ENCODE results near the gene TNPO1.

TNPO1 gene

GRCh38 chr5:72841756-72842535 lies 25.5 kb downstream of the TNPO1 start:
- Histone ChIP-seq H3K4me3 (ENCODE audit: low read length) (no peak overlapping the region), H3K9me3 (ENCODE audit: insufficient read depth, low read depth, low read length) (no peaks in the 10 kb centered on the region), H3K4me1 (ENCODE audit: insufficient read depth, low read length) (peaks cover 6% of the 10 kb centered on the region), H3K36me3 (ENCODE audit: insufficient read depth, low read depth, low read length) (no peaks in the 10 kb centered on the region), H3K27ac (ENCODE audit: low read length) (no peak overlapping the region), H3K27me3 (ENCODE audit: insufficient read depth, low read length) (no peaks in the 10 kb centered on the region), H3K9ac (ENCODE audit: low read depth, low read length) (no peak overlapping the region)

GRCh38 chr5:72842816-72843215 lies 26.4 kb downstream of the TNPO1 start:
- Histone ChIP-seq H3K27ac (ENCODE audit: low read length) (no peak overlapping the region), H3K4me3 (ENCODE audit: low read length) (no peak overlapping the region), H3K4me1 (ENCODE audit: insufficient read depth, low read length) (peaks cover 8% of the 10 kb centered on the region)

GRCh38 chr5:72844218-72844603 lies 27.8 kb downstream of the TNPO1 start:
- H3K27ac ChIP-seq (ENCODE audit: low read length), result no peak overlapping the region
- H3K9me3 ChIP-seq (ENCODE audit: insufficient read depth, low read depth, low read length), result no peaks in the 10 kb centered on the region
- peaks cover 4% of the 10 kb centered on the region; the same call in 1 of the 2 replicates for H3K36me3 ChIP-seq (ENCODE audit: insufficient read depth, low read depth, low read length)
- no peaks in the 10 kb centered on the region for H3K27me3 ChIP-seq (ENCODE audit: insufficient read depth, low read length)
- no peak overlapping the region for H3K9ac ChIP-seq (ENCODE audit: low read depth, low read length)
- peaks cover 8% of the 10 kb centered on the region for H3K4me1 ChIP-seq (ENCODE audit: insufficient read depth, low read length)
- H3K4me3 ChIP-seq (ENCODE audit: low read length), result no peak overlapping the region

More at GRCh38 chr5:72842816-72843215, 26.4 kb downstream of the TNPO1 start:
- H3K27me3 ChIP-seq (ENCODE audit: insufficient read depth, low read length), result no peaks in the 10 kb centered on the region
- no peaks in the 10 kb centered on the region for H3K9me3 ChIP-seq (ENCODE audit: insufficient read depth, low read depth, low read length)
- H3K9ac ChIP-seq (ENCODE audit: low read depth, low read length), result no peak overlapping the region
- H3K36me3 ChIP-seq (ENCODE audit: insufficient read depth, low read depth, low read length), result no peaks in the 10 kb centered on the region

GRCh38 chr5:72845889-72846288 lies 29.4 kb downstream of the TNPO1 start:
- peaks cover 18% of the 10 kb centered on the region for H3K4me1 ChIP-seq (ENCODE audit: insufficient read depth, low read length)
- no peaks in the 10 kb centered on the region for H3K27me3 ChIP-seq (ENCODE audit: insufficient read depth, low read length)

GRCh38 chr5:72846483-72846882 lies 30.0 kb downstream of the TNPO1 start:
- no peaks in the 10 kb centered on the region for H3K27me3 ChIP-seq (ENCODE audit: insufficient read depth, low read length)
- no peak overlapping the region for H3K9ac ChIP-seq (ENCODE audit: low read depth, low read length)
- no peak overlapping the region for H3K27ac ChIP-seq (ENCODE audit: low read length)
- H3K4me1 ChIP-seq (ENCODE audit: insufficient read depth, low read length), result peaks cover 18% of the 10 kb centered on the region
- no peaks in the 10 kb centered on the region for H3K9me3 ChIP-seq (ENCODE audit: insufficient read depth, low read depth, low read length)
- H3K4me3 ChIP-seq (ENCODE audit: low read length), result no peak overlapping the region
- H3K36me3 ChIP-seq (ENCODE audit: insufficient read depth, low read depth, low read length), result peaks cover 23% of the 10 kb centered on the region

More at GRCh38 chr5:72845889-72846288, 29.4 kb downstream of the TNPO1 start:
- no peaks in the 10 kb centered on the region for H3K9me3 ChIP-seq (ENCODE audit: insufficient read depth, low read depth, low read length)
- H3K36me3 ChIP-seq (ENCODE audit: insufficient read depth, low read depth, low read length), result peaks cover 17% of the 10 kb centered on the region; the same call in 1 of the 2 replicates
- no peak overlapping the region for H3K9ac ChIP-seq (ENCODE audit: low read depth, low read length)
- H3K27ac ChIP-seq (ENCODE audit: low read length), result no peak overlapping the region
- no peak overlapping the region for H3K4me3 ChIP-seq (ENCODE audit: low read length)

GRCh38 chr5:72847439-72847838 lies 31.0 kb downstream of the TNPO1 start:
- H3K9ac ChIP-seq (ENCODE audit: low read depth, low read length), result peak overlapping the region; percentile 98; the same call in 1 of the 2 replicates
- peaks cover 16% of the 10 kb centered on the region for H3K4me1 ChIP-seq (ENCODE audit: insufficient read depth, low read length)
- no peaks in the 10 kb centered on the region for H3K27me3 ChIP-seq (ENCODE audit: insufficient read depth, low read length)
- H3K9me3 ChIP-seq (ENCODE audit: insufficient read depth, low read depth, low read length), result no peaks in the 10 kb centered on the region
- peak overlapping the region; percentile 98 for H3K4me3 ChIP-seq (ENCODE audit: low read length)
- no peak overlapping the region for H3K27ac ChIP-seq (ENCODE audit: low read length)
- H3K36me3 ChIP-seq (ENCODE audit: insufficient read depth, low read depth, low read length), result peaks cover 33% of the 10 kb centered on the region

- H3K27ac ChIP-seq (ENCODE audit: low read length), result peak overlapping the region; percentile 97
- no peaks in the 10 kb centered on the region for H3K9me3 ChIP-seq (ENCODE audit: insufficient read depth, low read depth, low read length)
- H3K36me3 ChIP-seq (ENCODE audit: insufficient read depth, low read depth, low read length), result peaks cover 37% of the 10 kb centered on the region
- peak overlapping the region; percentile 98 for H3K9ac ChIP-seq (ENCODE audit: low read depth, low read length)
- H3K4me1 ChIP-seq (ENCODE audit: insufficient read depth, low read length), result peaks cover 12% of the 10 kb centered on the region
- no peaks in the 10 kb centered on the region for H3K27me3 ChIP-seq (ENCODE audit: insufficient read depth, low read length)
- H3K4me3 ChIP-seq (ENCODE audit: low read length), result peak overlapping the region; percentile 98
Measured at GRCh38 chr5:72847989-72848473, 31.6 kb downstream of the TNPO1 start.

- H3K27ac ChIP-seq (ENCODE audit: low read length), result peak overlapping the region; percentile 97
- H3K9me3 ChIP-seq (ENCODE audit: insufficient read depth, low read depth, low read length), result no peaks in the 10 kb centered on the region
- peaks cover 44% of the 10 kb centered on the region for H3K36me3 ChIP-seq (ENCODE audit: insufficient read depth, low read depth, low read length)
- peak overlapping the region; percentile 98 for H3K4me3 ChIP-seq (ENCODE audit: low read length)
- peak overlapping the region; percentile 98 for H3K9ac ChIP-seq (ENCODE audit: low read depth, low read length)
- H3K27me3 ChIP-seq (ENCODE audit: insufficient read depth, low read length), result no peaks in the 10 kb centered on the region
- H3K4me1 ChIP-seq (ENCODE audit: insufficient read depth, low read length), result peaks cover 12% of the 10 kb centered on the region
Measured at GRCh38 chr5:72848474-72849428, 32.3 kb downstream of the TNPO1 start.

GRCh38 chr5:72849546-72849945 lies 33.1 kb downstream of the TNPO1 start:
- Histone ChIP-seq H3K9ac (ENCODE audit: low read depth, low read length) (peak overlapping the region; percentile 83; the same call in 1 of the 2 replicates), H3K9me3 (ENCODE audit: insufficient read depth, low read depth, low read length) (no peaks in the 10 kb centered on the region), H3K36me3 (ENCODE audit: insufficient read depth, low read depth, low read length) (peaks cover 52% of the 10 kb centered on the region), H3K27ac (ENCODE audit: low read length) (no peak overlapping the region), H3K4me1 (ENCODE audit: insufficient read depth, low read length) (peaks cover 12% of the 10 kb centered on the region), H3K4me3 (ENCODE audit: low read length) (peak overlapping the region; percentile 87), H3K27me3 (ENCODE audit: insufficient read depth, low read length) (no peaks in the 10 kb centered on the region)

- Histone ChIP-seq H3K27ac (ENCODE audit: low read length) (no peak overlapping the region), H3K9me3 (ENCODE audit: insufficient read depth, low read depth, low read length) (no peaks in the 10 kb centered on the region), H3K9ac (ENCODE audit: low read depth, low read length) (peak overlapping the region; percentile 35; the same call in 1 of the 2 replicates), H3K4me1 (ENCODE audit: insufficient read depth, low read length) (peaks cover 12% of the 10 kb centered on the region), H3K27me3 (ENCODE audit: insufficient read depth, low read length) (no peaks in the 10 kb centered on the region), H3K36me3 (ENCODE audit: insufficient read depth, low read depth, low read length) (peaks cover 58% of the 10 kb centered on the region), H3K4me3 (ENCODE audit: low read length) (peak overlapping the region; percentile 87)
Measured at GRCh38 chr5:72850113-72850512, 33.7 kb downstream of the TNPO1 start.

- Histone ChIP-seq H3K4me1 (ENCODE audit: insufficient read depth, low read length) (peaks cover 9% of the 10 kb centered on the region; the same call in 1 of the 2 replicates), H3K27me3 (ENCODE audit: insufficient read depth, low read length) (no peaks in the 10 kb centered on the region), H3K36me3 (ENCODE audit: insufficient read depth, low read depth, low read length) (peaks cover 81% of the 10 kb centered on the region), H3K9me3 (ENCODE audit: insufficient read depth, low read depth, low read length) (no peaks in the 10 kb centered on the region), H3K27ac (ENCODE audit: low read length) (no peak overlapping the region), H3K4me3 (ENCODE audit: low read length) (no peak overlapping the region), H3K9ac (ENCODE audit: low read depth, low read length) (no peak overlapping the region)
Measured at GRCh38 chr5:72852356-72852755, 35.9 kb downstream of the TNPO1 start.

Data from iPS-20b (cell line).